ENCODE results near the gene TMEM53. TPM values are rescaled to one million over a fixed set of nuclear protein-coding genes. Genes with fewer than 3 reads are reported as not detected.

Gene TMEM53
- total RNA-seq, 4 donors from 2014 or later: 3.9 to 8.3 (median 4.7) TPM

GRCh38 chr1:44613941-44614340 lies 60.3 kb downstream of the TMEM53 start:
- no peak for ATAC-seq

GRCh38 chr1:44611866-44612265 lies 62.4 kb downstream of the TMEM53 start:
- ATAC-seq: no peak
- Histone ChIP-seq H3K9me3 (no peaks in the 10 kb centered on the region), H3K27me3 (peaks cover 32% of the 10 kb centered on the region), H3K4me3 (no peak overlapping the region), H3K27ac (no peak overlapping the region), H3K36me3 (no peaks in the 10 kb centered on the region), H3K4me1 (peaks cover 0 to 8% (median under 1%) of the 10 kb centered on the region in 3 donors)
- TF ChIP-seq EP300 (IDR thresholded peaks at IDR 0.05) (no peak), POLR2AphosphoS5 (IDR thresholded peaks at IDR 0.05) (no peak), POLR2A (IDR thresholded peaks at IDR 0.05) (no peak), CTCF (IDR thresholded peaks at IDR 0.05) (no peak)
- 46 to 68% methylated on average over 2 to 3 of the region's 4 CpGs for WGBS, 2 donors (ENCODE audit: low coverage in 1 of 2)

More at GRCh38 chr1:44613941-44614340, 60.3 kb downstream of the TMEM53 start:
- TF ChIP-seq EP300 (IDR thresholded peaks at IDR 0.05) (no peak), POLR2A (IDR thresholded peaks at IDR 0.05) (no peak), CTCF (IDR thresholded peaks at IDR 0.05) (no peak), POLR2AphosphoS5 (IDR thresholded peaks at IDR 0.05) (no peak)
- Histone ChIP-seq H3K36me3 (no peaks in the 10 kb centered on the region), H3K27ac (no peak overlapping the region), H3K4me1 (peaks cover 0 to 28% (median 5%) of the 10 kb centered on the region in 3 donors), H3K4me3 (no peak overlapping the region), H3K27me3 (peaks cover 31% of the 10 kb centered on the region), H3K9me3 (no peaks in the 10 kb centered on the region)
- 50% methylated on average over 1 of the region's 6 CpGs; no CpG with 5 or more reads in 1 of the 2 donors for WGBS, 2 donors (ENCODE audit: low coverage in 1 of 2)

- Histone ChIP-seq H3K4me3 (no peak overlapping the region), H3K27ac (no peak overlapping the region), H3K4me1 (peaks cover 0 to 4% (median 0%) of the 10 kb centered on the region in 3 donors), H3K36me3 (no peaks in the 10 kb centered on the region), H3K9me3 (no peaks in the 10 kb centered on the region), H3K27me3 (peaks cover 28% of the 10 kb centered on the region)
- TF ChIP-seq EP300 (IDR thresholded peaks at IDR 0.05): no peak
- no peak for TF ChIP-seq CTCF (IDR thresholded peaks at IDR 0.05)
- no peak for TF ChIP-seq POLR2A (IDR thresholded peaks at IDR 0.05)
- TF ChIP-seq POLR2AphosphoS5 (IDR thresholded peaks at IDR 0.05): no peak
- ATAC-seq: no peak
- WGBS, 2 donors (ENCODE audit: low coverage in 1 of 2): 60 to 76% methylated on average over 2 to 5 of the region's 5 CpGs
Measured at GRCh38 chr1:44611419-44611818, 62.9 kb downstream of the TMEM53 start.

GRCh38 chr1:44610527-44611148 lies 63.6 kb downstream of the TMEM53 start:
- Histone ChIP-seq H3K4me1 (peaks cover 0 to 4% (median 0%) of the 10 kb centered on the region in 3 donors), H3K36me3 (no peaks in the 10 kb centered on the region), H3K9me3 (no peaks in the 10 kb centered on the region), H3K4me3 (no peak overlapping the region), H3K27ac (no peak overlapping the region), H3K27me3 (peaks cover 23% of the 10 kb centered on the region)
- WGBS, 2 donors (ENCODE audit: low coverage in 1 of 2): 83 to 84% methylated on average over 3 to 5 of the region's 12 CpGs
- TF ChIP-seq EP300 (IDR thresholded peaks at IDR 0.05) (no peak), POLR2A (IDR thresholded peaks at IDR 0.05) (no peak), POLR2AphosphoS5 (IDR thresholded peaks at IDR 0.05) (no peak), CTCF (IDR thresholded peaks at IDR 0.05) (no peak)
- ATAC-seq: no peak
